Ammon's horn (tissue), 1 donor: ENCODE results near the gene CDH5.
A peak's percentile ranks its signal among the peaks of the same experiment; 100 is the strongest.
"Not testable (repeated sequence)": the region's sequence is repeated elsewhere in the genome, so short reads cannot be mapped to it uniquely, and the experiment has no call there.

Source experiments
- DNase-seq: peaks from one replicate; pipeline ENCODE4 v3.0.0-alpha.2; 2016; ENCODE audit warnings: low spot score

CDH5 gene, protein sequence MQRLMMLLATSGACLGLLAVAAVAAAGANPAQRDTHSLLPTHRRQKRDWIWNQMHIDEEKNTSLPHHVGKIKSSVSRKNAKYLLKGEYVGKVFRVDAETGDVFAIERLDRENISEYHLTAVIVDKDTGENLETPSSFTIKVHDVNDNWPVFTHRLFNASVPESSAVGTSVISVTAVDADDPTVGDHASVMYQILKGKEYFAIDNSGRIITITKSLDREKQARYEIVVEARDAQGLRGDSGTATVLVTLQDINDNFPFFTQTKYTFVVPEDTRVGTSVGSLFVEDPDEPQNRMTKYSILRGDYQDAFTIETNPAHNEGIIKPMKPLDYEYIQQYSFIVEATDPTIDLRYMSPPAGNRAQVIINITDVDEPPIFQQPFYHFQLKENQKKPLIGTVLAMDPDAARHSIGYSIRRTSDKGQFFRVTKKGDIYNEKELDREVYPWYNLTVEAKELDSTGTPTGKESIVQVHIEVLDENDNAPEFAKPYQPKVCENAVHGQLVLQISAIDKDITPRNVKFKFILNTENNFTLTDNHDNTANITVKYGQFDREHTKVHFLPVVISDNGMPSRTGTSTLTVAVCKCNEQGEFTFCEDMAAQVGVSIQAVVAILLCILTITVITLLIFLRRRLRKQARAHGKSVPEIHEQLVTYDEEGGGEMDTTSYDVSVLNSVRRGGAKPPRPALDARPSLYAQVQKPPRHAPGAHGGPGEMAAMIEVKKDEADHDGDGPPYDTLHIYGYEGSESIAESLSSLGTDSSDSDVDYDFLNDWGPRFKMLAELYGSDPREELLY

DNA sequence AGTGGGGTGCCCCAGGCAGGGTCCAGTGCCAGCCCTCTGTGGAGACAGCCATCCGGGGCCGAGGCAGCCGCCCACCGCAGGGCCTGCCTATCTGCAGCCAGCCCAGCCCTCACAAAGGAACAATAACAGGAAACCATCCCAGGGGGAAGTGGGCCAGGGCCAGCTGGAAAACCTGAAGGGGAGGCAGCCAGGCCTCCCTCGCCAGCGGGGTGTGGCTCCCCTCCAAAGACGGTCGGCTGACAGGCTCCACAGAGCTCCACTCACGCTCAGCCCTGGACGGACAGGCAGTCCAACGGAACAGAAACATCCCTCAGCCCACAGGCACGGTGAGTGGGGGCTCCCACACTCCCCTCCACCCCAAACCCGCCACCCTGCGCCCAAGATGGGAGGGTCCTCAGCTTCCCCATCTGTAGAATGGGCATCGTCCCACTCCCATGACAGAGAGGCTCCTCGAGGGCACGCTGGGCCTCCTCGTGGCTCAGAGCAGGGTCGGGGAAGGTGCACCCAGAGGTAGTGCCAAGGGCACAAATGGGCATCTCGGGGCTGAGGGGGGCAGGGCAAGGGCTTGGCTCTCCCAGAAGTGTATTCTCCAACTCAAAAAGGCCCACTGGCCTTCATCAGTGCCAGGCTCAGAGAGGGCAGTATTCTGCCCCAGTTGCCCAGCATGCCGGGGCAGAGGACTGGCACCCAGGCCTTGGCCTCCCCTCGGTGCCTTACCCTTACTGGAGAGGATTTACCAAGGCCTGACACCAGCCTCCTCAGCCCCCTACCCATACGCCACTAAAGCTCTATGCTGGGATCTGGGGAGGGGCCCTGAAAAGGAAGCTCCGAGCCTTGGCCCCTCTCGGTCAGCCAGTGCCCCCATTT, at the start of gene CDH5:
Gene CDH5, plus strand, starts transcription at position 259 of the 867 bp plus-strand sequence. CDS start 12,647 bp downstream, outside the sequence.
- DNase-seq: peak; percentile 14

DNA sequence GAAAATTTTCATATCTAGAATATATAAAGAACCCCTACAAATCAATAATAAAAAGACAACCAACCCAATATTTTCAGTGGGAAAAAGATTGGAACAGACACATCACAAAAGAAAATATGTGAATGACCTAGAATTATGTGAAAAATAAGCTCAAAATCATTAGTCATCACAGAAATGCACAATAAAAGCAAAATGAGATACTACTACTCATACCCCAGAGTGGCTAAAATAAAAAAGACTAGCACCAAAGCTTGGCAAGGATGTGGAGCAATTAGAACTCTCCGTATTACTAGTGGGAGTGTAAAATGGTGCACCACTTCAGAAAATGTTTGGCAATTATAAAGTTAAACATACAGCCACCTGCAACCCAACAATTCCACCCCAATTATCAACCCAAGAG, 48.0 kb upstream of the CDH5 start:
- DNase-seq: no peak

DNA sequence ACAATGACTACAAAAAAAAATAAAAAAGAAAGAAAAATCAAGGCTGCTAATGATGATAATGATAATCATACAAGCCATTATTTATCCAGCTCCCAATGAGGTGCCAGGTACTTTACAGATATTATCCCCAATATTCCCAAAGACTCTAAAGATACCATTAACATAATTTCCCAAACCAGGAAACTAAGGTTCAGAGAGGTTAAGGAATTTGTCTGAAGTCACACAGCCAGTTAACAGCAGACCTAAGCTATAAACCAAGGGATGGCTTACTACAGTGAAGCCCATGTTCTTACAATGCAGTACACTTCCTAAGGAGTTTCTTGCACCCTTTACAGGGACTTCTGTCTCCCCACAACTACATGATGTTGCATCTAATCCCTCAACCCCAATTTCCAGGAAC, 45.7 kb upstream of the CDH5 start:
- DNase-seq: no peak

DNA sequence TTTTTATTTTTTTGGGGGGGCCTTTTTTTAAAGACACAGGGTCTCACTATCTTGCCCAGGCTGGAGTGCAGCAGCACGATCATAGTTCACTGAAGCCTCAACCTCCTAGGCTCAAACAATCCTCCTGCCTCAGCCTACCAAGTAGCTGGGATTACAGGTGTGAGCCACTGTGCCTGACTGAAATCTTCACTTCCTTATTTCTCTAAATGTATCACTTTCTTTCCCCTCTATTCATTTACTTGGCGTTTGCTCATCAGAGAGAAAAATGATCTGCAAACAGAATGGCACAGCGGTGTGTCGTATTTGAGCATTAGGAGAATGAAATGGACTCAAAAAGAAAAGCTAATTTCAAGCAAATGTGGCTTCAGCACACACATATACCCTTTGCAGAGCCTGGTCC, 44.3 kb upstream of the CDH5 start:
- DNase-seq: no peak

DNA sequence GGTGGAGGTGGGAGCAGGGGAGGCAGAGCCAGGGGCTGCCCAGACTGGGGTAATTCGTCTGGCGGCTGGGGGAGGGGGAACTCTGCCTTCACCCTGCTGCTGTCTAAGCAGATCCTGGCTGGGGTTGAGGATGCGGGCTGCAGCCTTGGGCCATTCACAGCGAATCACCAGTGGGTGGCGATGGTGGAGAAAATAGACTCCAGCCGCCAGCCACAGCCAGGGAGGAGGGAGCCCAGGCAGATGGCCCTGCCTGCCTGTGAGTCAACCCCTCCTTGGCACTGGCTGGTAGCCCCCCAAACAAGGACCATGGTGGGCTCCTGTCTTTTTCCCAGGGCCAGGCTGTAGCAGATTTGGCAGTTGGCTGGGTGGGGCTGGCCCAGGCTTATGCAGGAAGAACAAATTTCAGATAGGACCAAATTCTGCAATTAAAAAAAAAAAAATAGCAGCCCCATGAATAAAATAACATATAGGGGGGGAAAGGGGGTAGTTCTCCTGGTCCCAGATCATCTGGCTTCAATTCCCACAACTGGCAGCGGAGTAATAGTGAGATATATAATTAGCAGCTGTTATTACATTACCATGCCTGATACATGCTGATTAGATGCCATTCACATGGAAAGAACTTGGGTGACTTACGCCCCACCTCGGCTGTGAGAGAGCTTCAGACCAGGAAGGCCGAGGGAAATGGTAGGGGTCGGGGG, 41.5 kb upstream of the CDH5 start:
- DNase-seq: peak; percentile 81

DNA sequence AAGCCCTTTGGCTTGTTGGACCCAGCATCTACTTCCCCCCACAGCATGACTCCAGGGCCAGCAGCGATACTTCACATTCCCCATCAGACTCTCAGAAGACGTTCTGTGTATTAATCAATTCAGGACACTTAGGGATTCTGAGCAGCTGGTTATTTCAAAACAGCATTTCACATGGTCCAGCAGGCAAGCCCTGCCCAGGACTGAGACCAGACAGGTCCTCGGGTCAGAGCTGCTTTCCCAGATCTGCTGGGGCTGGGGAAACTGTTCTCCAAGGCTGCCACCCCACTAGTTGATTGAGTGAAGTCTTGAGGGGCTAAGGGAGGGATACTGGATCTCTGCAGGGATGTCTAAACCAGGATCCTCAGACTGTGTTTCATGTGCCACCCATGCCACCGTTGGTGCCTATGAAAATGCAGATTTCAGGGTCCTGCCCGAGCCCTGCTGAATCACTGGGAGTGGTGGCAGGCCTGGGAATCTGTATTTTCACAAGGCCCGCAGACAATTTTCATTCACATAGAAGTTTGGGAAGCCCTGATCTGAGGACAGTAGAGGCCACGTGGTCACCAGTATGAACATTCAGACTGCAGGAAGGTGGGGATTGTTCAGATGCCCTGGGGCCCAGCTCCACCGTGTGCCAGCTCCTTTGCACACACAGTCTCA, 40.6 kb upstream of the CDH5 start:
- no peak for DNase-seq

DNA sequence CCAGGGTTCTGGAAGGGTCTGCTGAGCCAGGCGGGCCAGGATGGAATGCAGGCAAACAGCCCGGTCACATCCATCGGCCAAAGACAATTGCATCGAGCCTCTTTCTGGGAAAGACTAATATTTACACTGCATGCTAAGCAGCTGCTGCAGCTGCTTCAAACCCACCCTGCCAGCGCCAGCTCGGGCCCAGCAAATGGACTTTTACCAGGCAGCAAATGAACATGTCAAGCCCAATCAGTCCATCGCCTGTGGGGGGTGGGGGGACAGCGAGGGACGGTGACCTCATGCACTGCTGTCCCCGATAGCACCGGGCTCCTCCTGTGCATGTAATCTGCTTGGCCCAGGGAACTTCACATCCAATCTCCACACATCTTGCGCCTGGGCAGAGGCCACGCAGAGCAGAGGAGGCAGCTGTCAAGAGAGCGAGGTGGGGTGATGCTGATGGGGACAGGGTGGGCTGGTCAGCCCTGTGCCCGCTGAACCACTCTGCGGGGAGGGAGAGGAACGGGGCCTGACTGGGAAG, 39.4 kb upstream of the CDH5 start:
- peak; percentile 76 for DNase-seq

DNA sequence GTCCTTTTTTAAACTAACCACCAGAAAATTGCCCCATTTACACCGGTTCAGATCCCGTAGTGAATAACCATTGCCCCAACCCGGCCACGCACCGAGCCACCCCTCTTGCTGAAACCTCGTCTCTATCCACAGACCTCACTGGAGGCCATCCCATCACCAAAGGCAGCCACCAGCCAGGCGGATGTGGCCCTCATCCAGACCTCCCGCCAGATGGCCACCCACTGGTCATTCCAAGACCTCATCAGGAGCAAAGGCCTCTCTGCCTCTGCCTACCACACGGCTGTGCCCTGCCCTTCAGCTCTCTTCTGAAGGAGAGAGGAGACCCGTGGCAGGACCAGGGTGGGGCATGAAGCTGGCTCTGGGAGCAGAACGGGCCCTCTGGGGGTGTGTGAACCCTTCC, 38.2 kb upstream of the CDH5 start:
- no peak for DNase-seq

DNA sequence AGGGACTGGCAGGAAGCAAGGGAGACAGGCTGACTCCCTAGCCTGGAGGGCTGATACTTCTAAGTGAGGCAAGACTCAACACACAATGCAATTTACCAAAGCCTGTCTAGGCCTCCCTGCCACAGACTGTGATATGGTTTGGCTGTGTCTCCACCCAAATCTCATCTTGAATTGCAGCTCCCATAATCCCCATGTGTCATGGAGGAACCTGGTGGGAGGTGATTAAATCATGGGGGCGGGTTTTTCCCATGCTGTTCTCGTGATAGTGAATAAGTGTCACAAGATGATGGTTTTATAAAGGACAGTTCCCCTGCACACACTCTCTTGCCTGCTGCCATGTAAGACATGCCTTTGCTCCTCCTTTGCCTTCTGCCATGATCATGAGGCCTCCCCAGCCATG, 35.0 kb upstream of the CDH5 start:
- not testable (repeated sequence) for DNase-seq

DNA sequence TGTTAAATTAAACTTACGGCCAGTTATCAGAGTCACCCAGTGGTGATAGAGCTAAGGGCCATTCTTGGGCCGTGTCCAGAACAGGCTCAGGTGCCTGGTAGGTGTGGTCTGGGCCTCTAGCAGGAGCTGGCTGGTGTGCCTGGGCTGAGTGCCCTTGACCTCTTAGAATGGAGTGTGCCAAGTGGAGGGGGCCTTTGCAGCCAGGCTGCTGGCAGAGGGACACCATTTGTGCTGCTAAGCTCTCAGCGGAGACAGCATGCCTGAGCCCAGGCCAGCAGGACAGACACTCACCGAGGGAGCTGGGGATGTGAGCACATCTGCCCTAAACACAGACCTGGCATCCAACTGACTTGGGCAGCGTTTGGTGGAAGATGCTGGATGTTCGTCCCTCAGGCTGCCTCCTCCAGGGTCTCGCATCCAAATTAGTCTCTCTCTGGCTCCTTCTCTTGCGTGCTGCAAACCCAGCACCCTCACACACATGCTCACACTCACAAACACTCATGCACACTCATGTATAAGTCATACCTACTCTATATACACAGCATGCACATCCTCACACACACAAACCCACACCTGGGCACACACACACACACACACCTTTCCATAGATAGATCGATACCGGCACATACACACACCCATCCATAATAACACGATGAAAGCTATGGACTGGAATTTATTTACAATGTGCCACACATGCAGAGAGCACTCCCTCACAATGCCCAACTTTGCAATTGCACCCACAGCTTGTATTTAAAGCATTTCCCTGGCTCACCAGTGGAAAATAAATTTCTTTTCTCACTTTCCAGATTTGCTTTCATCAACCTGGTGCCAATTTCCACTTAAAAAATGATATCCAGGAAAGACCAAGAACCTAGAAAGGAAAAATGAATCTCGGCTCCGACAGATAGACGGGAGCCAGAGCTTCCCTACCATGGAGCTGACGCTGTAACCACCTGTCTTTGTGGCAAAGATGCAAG, 33.6 kb upstream of the CDH5 start:
- no peak for DNase-seq

DNA sequence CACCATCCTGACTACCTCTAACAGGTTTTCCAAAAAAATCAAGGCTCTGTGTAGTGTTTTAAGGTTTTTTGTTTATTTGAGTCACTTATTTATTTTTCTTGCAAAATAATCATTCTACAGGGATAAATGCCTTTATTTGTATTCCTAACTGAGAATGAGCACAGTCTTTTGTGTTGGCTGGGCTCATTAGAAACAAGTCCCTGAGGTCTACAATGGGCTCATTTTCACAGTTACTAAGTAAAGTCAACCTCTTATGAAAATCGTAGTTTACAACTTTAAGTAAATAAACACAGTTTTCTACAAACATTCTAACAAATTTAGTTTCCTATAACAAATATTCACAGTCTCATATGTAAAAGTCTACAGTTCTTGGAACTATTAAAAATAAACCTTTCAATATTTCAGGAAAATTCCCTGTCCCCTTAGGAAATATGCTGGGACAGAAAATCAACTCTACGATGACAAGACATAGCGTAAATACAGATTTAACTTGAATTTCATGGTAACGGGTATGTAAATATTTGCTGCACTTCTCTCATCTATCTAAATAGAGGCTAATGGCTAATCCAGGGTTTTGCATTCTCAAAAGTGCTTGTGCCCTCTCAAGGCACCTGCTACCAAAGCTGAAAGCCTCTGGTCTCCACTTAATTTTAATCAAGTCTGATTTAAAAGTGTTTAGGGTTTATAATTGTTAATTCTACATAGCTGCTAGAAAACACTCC, 31.5 kb upstream of the CDH5 start:
- peak; percentile 53 for DNase-seq

DNA sequence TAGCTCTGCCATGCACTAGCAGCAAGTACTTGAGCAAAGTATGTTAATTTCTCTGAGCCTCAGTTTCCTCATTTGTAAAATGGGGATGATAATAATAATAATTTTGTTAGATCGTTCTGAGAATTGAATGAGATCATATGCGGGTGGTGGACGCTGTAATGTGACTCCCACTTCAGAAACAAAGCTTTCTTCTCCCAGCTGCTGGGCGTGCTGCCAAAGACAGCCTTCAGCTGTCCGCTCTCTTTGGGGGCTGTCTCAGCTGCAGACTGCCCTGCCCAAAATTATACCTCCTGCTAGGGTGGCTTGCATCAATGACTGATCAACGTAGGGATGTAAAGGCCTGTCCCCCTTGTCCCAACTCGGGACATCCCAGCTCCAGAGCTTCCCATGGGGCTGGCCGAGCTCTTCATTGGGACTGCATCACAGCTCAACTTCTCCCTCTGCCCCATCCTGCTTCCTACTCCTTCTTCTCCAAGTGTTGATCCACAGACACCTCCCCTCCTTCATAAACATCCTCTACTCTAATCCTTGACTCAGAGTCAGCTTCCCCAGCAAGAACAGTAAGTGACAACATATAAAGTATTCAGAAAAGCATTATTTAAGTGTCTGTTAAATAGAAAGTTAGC, 30.7 kb upstream of the CDH5 start:
- peak; percentile 89 for DNase-seq

DNA sequence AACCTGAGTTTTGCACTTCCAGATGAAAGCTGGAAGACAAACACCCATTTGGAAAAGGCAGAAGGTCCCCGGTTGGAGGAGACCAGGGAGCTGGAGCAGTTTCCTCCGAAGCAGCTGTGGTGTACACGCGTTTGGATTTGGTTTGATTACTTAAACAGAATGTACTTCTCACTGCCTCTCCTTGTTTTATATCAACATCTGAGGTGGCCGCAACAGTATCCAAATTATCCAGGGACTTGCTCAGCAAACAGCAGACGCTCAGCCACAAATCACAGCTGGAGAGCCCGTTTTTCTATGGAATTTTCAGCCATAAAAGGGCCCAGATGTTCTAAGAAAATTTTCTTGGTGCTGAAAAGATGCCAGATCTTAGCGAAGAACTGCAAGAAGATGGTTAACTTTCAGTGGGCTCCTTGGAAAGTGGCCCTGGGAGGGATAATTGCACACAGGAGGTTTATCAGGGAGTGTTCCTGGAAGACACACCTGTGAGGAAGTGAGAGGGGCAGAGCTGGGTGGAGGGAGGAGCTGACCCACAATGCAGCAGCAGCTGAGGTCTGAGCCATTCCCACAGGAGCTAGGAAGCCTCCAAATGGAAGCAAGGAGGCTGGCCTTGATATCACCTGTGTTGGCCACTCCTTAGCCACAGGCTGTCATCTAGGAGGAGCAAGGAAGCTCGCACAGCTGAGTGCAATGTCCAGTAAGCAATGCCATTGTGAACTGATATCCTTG, 28.9 kb upstream of the CDH5 start:
- no peak for DNase-seq

DNA sequence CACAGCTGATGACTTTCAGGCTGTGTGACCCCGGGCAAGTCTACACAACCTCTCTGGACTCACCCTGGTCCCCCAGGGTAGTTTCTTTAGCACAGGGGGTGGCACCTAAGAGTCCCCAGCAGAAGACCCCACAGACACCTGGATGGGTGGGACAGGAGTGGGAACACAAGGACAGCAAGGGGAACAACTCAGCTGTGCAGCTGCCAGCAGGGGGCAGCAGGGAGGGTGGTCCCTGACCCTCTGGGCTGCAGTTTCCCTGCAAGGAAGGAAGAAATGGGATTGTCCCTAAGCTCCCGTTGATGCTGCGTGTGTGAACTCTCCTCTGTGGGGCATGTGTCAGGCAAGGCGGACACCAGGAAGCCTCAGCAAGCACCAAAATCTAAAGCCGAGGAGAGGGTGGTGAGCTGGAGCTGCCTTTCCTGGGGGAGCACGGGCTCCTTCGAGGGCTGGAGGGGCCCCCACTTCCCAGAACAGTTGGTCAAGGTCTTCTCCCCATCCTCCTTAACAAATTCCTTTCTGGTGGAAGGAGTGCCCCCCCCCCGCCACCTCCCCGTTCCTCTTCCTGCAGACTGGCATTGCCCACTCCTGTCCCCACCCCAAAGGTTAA, 24.1 kb upstream of the CDH5 start:
- no peak for DNase-seq

DNA sequence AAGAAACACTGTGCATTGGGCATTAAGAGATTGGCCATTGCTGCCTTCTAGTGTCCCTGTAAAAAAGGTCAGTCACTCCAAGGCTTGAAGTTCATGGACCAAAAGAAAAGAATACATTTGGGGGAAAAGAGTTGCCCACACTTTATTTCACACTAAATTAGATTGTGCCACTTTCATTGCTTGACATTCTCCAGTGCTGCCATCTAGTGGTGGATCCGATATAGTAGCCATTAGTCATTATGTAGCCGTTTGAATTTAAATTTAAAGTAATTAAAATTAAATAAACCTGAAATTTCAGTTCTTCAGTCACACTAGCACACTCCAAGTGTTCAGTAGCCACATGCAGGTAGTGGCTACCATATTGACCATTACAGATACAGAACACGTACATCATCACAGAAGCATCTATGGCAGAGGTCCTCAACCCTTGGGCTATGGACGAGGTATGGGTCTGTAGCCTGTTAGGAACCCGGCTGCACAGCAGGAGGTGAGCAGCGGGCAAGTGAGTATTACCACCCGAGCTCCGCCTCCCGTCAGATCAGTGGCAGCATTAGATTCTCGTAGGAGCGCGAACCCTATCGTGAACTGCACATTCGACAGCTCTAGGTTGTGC, 21.9 kb upstream of the CDH5 start:
- DNase-seq: peak; percentile 76

DNA sequence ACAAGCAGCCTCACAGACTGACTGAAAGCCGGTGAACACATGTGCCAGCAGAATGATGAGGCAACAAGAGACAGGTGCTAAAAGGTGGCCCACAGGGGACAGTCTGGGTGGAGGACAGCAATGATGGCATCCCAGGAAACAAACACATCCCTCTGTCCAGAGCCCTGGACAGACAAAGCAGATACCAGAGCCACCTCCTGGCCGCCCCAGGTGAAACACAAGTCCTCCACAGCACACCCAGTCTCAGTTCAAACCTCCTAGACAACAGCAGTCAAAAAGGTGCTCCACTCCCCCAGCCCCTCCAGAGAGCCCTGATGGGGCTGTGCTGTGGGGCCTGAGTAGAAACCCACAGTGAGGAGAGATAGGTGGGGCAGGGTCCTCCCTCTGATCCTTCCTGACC, 20.3 kb upstream of the CDH5 start:
- no peak for DNase-seq

DNA sequence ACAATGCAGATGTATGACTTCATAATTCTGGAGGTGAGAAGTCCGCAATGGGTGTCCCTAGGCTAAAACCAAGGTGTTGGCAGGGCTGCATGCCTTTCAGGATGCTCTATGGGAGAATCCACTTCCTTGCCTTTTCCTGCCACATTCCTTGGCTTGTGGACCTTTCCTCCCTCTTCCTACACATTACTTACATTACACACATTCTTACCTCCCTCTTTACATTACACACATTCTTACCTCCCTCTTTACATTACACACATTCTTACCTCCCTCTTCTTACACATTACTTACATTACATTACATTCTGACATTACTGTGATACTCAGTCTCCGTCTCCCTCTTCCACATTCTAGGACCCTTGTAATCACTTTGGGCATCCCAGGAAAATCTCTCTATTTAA, 14.2 kb upstream of the CDH5 start:
- no peak for DNase-seq
